Activated CD4-positive, alpha-beta T cell treated with anti-CD3 and anti-CD28 coated beads, Interleukin-2, Interleukin-6, amounts not matched to agents 100 ng/mL and 50 ng/mL, durations not matched to agents 16 hours and 8 hours (primary cell): ENCODE data around the gene C4A.
"Not testable (repeated sequence)": the region's sequence is repeated elsewhere in the genome, so short reads cannot be mapped to it uniquely, and the experiment has no call there.

Experiments used
- DNase-seq: peaks from one replicate; pipeline ENCODE4 v3.0.0-alpha.2; 2020

The C4A gene

GRCh38 chr6:31981744-31982143 is at the start of gene C4A:
Gene C4A, plus strand, starts transcription at chr6:31982057. Its CDS starts 51 bp downstream, at chr6:31982108.
- not testable (repeated sequence) for DNase-seq

GRCh38 chr6:31932137-31932536 is 49.7 kb upstream of the C4A start:
- not testable (repeated sequence) for DNase-seq

GRCh38 chr6:31933537-31933936 is 48.3 kb upstream of the C4A start:
- DNase-seq = no peak

GRCh38 chr6:31935021-31935420 is 46.8 kb upstream of the C4A start:
- DNase-seq = no peak

- DNase-seq = no peak
These were observed 46.0 kb upstream of the C4A start for GRCh38 chr6:31935823-31936222.

- no peak for DNase-seq
These were observed 41.6 kb upstream of the C4A start for GRCh38 chr6:31940256-31940664.

GRCh38 chr6:31943742-31944141 is 38.1 kb upstream of the C4A start:
- no peak for DNase-seq

- DNase-seq = no peak
These were observed 36.7 kb upstream of the C4A start for GRCh38 chr6:31945154-31945506.

GRCh38 chr6:31945507-31946369 is 36.1 kb upstream of the C4A start, which contains the start of gene CFB:
Gene CFB, plus strand, starts transcription at chr6:31946095. Its CDS starts 127 bp downstream, at chr6:31946222.
- peak; percentile 13 for DNase-seq

- DNase-seq = no peak
These were observed 35.4 kb upstream of the C4A start for GRCh38 chr6:31946370-31946885.

GRCh38 chr6:31947070-31947675 is 34.7 kb upstream of the C4A start:
- DNase-seq = no peak

GRCh38 chr6:31947864-31948263 is 34.0 kb upstream of the C4A start:
- DNase-seq = no peak

- DNase-seq = no peak
These were observed 33.6 kb upstream of the C4A start for GRCh38 chr6:31948306-31948705.

- DNase-seq = no peak
These were observed 33.0 kb upstream of the C4A start for GRCh38 chr6:31948753-31949413.

- no peak for DNase-seq
These were observed 31.8 kb upstream of the C4A start for GRCh38 chr6:31949926-31950548.

- peak; percentile 44 for DNase-seq
These were observed 29.6 kb upstream of the C4A start for GRCh38 chr6:31952140-31952805.

- DNase-seq = no peak
These were observed 29.0 kb upstream of the C4A start for GRCh38 chr6:31952890-31953289.

GRCh38 chr6:31954511-31954910 is 27.3 kb upstream of the C4A start:
- DNase-seq = no peak

GRCh38 chr6:31956796-31957195 is 25.1 kb upstream of the C4A start:
- no peak for DNase-seq

GRCh38 chr6:31958412-31958740 is 23.5 kb upstream of the C4A start:
- no peak for DNase-seq

GRCh38 chr6:31958741-31959739 is 22.8 kb upstream of the C4A start, which contains the start of the genes NELFE and SKIC2:
Gene NELFE, minus strand, starts transcription at chr6:31958971. Its CDS starts 525 bp downstream, at chr6:31958446.
Gene SKIC2, plus strand, starts transcription at chr6:31959175. Its CDS starts 18 bp downstream, at chr6:31959193.
- DNase-seq = peak; percentile 100
